HepG2 (cell line): ENCODE results near the gene UVSSA. TPM values are rescaled to one million over a fixed set of nuclear protein-coding genes. Genes with fewer than 3 reads are reported as not detected.

Experiments used
- ATAC-seq: fragments of 200-7000 bp; cut with Tn5 transposase; 3 replicates; pipeline ENCODE4 v1.9.1; 2020; ENCODE audit warnings: mild to moderate bottlenecking, moderate library complexity
- BruUV-seq: library from RNA; stranded (reverse); fragments of 400-500 nt; replicated peaks from 2 replicates; lab custom pipeline; 2021; lab: Mats Ljungman, UMichigan
- CTCF ChIA-PET: fragments of 300-600 bp; formaldehyde crosslinking; extraction: SDS; loops from one replicate; lab custom pipeline; 2021; ENCODE audit warnings: low total read pairs, inconsistent platforms, low intra/inter-chr PET ratio; lab: Yijun Ruan, JAX
- POLR2A ChIA-PET: fragments of 350-600 bp; sonication (Branson Sonifier 250); formaldehyde crosslinking; loops from one replicate; lab custom pipeline; 2020; ENCODE audit warnings: antibody characterized with exemption, inconsistent platforms; lab: Yijun Ruan, JAX
- DNase-seq: peaks from one replicate; pipeline ENCODE4 v3.0.0-alpha.2; 2015; ENCODE audit warnings: low spot score
- FAIRE-seq: peaks from 3 replicates; lab custom pipeline; 2011; peaks lifted over from hg19 to GRCh38; lab: Jason Lieb, UNC
- H2AFZ ChIP-seq: one replicate; pipeline ENCODE4 v1.6.1; 2011; ENCODE audit warnings: low read length, inconsistent platforms
- H3K27ac ChIP-seq: fragments of 300-600 bp; 3 replicates; pipeline ENCODE4 v1.8.0; 2011; ENCODE audit warnings: mixed run types, mild to moderate bottlenecking, mixed read lengths, low read length, inconsistent platforms; ENCODE audit not compliant: insufficient read depth; ENCODE audit errors: extremely low read length
- H3K27me3 ChIP-seq, 2 experiments: fragments of 200-600 bp in 1 of 2; 2 replicates in 1 of 2; 3 replicates in 1 of 2; pipeline versions ENCODE4 v1.6.0 to v1.8.0; 2011; ENCODE audit warnings: low read length in 2 of 2, mild to moderate bottlenecking in 2 of 2, moderate library complexity in 2 of 2, inconsistent platforms in 1 of 2; ENCODE audit not compliant: insufficient read depth in 2 of 2, control insufficient read depth in 1 of 2
- H3K36me3 ChIP-seq, 2 experiments: fragments of 200-600 bp in 1 of 2; replicated peaks in 1 of 2; 2 replicates in 1 of 2; 3 replicates in 1 of 2; pipeline versions ENCODE4 v1.5.1 to v1.8.0; 2011; ENCODE audit warnings: low read length in 2 of 2, inconsistent platforms in 1 of 2; ENCODE audit not compliant: insufficient read depth in 2 of 2, control insufficient read depth in 1 of 2
- H3K4me1 ChIP-seq: 2 replicates; pipeline ENCODE4 v1.5.1; 2012; ENCODE audit warnings: low read length, inconsistent platforms; ENCODE audit not compliant: insufficient read depth
- H3K4me2 ChIP-seq: 2 replicates; pipeline ENCODE4 v1.6.0; 2011; ENCODE audit warnings: low read depth, low read length, inconsistent platforms
- H3K4me3 ChIP-seq, 3 experiments: fragments of 200-600 bp in 1 of 3; sonication (generic), shearing (Covaris generic) in 1 of 3; replicated peaks in 1 of 3; 2 replicates each; pipeline ENCODE4 v1.5.1; 2011 to 2016; ENCODE audit warnings: low read length in 3 of 3, inconsistent platforms in 2 of 3, low read depth in 2 of 3, mild to moderate bottlenecking in 2 of 3, control low read depth in 1 of 3, mixed read lengths in 1 of 3; ENCODE audit not compliant: insufficient read depth in 1 of 3
- H3K79me2 ChIP-seq: one replicate; pipeline ENCODE4 v1.6.1; 2011; ENCODE audit warnings: low read length, inconsistent platforms; ENCODE audit not compliant: insufficient read depth
- H3K9ac ChIP-seq: 2 replicates; pipeline ENCODE4 v1.6.0; 2011; ENCODE audit warnings: mild to moderate bottlenecking, low read depth, low read length, inconsistent platforms; ENCODE audit not compliant: insufficient read depth
- H3K9me3 ChIP-seq: 2 replicates; pipeline ENCODE4 v1.5.1; 2012; ENCODE audit warnings: mild to moderate bottlenecking, low read length
- H4K20me1 ChIP-seq: 2 replicates; pipeline ENCODE4 v1.6.0; 2011; ENCODE audit warnings: inconsistent platforms, mild to moderate bottlenecking, low read length, moderate library complexity; ENCODE audit not compliant: insufficient read depth
- CEBPG ChIP-seq: IDR thresholded peaks from 2 replicates; pipeline ENCODE4 v1.6.1; 2016
- HNRNPH1 ChIP-seq: fragments of 200-400 bp; formaldehyde crosslinking; optimal IDR thresholded peaks from 2 replicates; pipeline ENCODE3; 2017; ENCODE audit warnings: mild to moderate bottlenecking, low read depth, low read length
- KAT2B ChIP-seq: fragments of 150-350 bp; IDR thresholded peaks from 2 replicates; pipeline ENCODE4 v1.6.1; 2014; ENCODE audit warnings: low read depth, low read length, borderline replicate concordance
- NFAT5 ChIP-seq: sonication (generic); formaldehyde crosslinking; IDR thresholded peaks from 2 replicates; pipeline ENCODE4 v1.4.0; 2020; ENCODE audit warnings: missing genetic modification reagents
- ZNF180 ChIP-seq: sonication (generic); formaldehyde crosslinking; IDR thresholded peaks from 2 replicates; pipeline ENCODE4 v1.4.0; 2020; ENCODE audit warnings: low read depth, missing genetic modification reagents, borderline replicate concordance
- WGBS: methylation state at CpG from one replicate; pipeline ENCODE4 v1.1.6; 2017; ENCODE audit warnings: low lambda C conversion rate; 5-methylcytosine and 5-hydroxymethylcytosine counted together
- in situ Hi-C: cut with HindIII; loops from 2 replicates; pipeline ENCODE4 v1.10.0; 2017; ENCODE audit warnings: low pct_unique_long_range_greater_than_20kb; ENCODE audit not compliant: extremely low pct_ligation_motif_present
- intact Hi-C: fragments of 100-400 bp; cut with micrococcal nuclease; formaldehyde crosslinking; loops from one replicate; pipeline ENCODE4 v1.10.0; 2022; ENCODE audit not compliant: unreplicated experiment
- polyA plus RNA-seq, 8 experiments: library from polyadenylated mRNA; depleted of rRNA in 3 of 8; stranded (reverse) in 7 of 8; unstranded in 1 of 8; fragments of >200 nt; fragmentation: Illumina TruSeq in 4 of 8; extraction: Trizol in 4 of 8; gene quantifications; 2 replicates each; pipeline versions ENCODE4 v1.2.1 to v1.2.3, GENCODE V29; 2011 to 2016; ENCODE audit warnings: low read depth in 4 of 8, missing spikeins in 1 of 8, mixed read lengths in 1 of 8; ENCODE audit not compliant: insufficient read depth in 1 of 8
- total RNA-seq, 5 experiments: library from RNA; depleted of rRNA; stranded (reverse); fragments of >200 nt; fragmentation: Illumina TruSeq; extraction: Trizol; gene quantifications; 2 replicates each; pipeline ENCODE4 v1.2.3, GENCODE V29; 2016; ENCODE audit warnings: low read depth in 1 of 5

UVSSA gene
- total and polyA plus RNA-seq, 2 of the 13 experiments (the other 11 are each of a cell fraction or from before 2014, with no cell fraction given): 4.6 to 8.4 TPM

- Histone ChIP-seq H3K27me3 (peaks cover 0 to 33% of the 10 kb centered on the region in 2 experiments; a peak in 4 of 5 replicates), H3K36me3 (no peaks in the 10 kb centered on the region), H3K9me3 (no peaks in the 10 kb centered on the region), H3K27ac (no peak overlapping the region), H3K4me1 (no peaks in the 10 kb centered on the region), H3K9ac (no peak overlapping the region), H3K79me2 (no peaks in the 10 kb centered on the region), H2AFZ (no peak overlapping the region), H3K4me2 (no peak overlapping the region), H4K20me1 (no peaks in the 10 kb centered on the region), H3K4me3 (no peak overlapping the region)
- no TSS peak for BruUV-seq
- ChIA-PET POLR2A (no interaction called here), CTCF (no interaction called here)
- 33% methylated on average over 13 of the region's 13 CpGs for WGBS
- TF ChIP-seq HNRNPH1 (no peak), ZNF180 (CRISPR knock-in tag) (no peak), KAT2B (no peak), NFAT5 (no peak), CEBPG (CRISPR knock-in tag) (no peak)
- FAIRE-seq: no peak
- DNase-seq: no peak
- in situ Hi-C loops: no loop called here
- intact Hi-C loops: no loop called here
- ATAC-seq: no peak
Observed at GRCh38 chr4:1415681-1415981, 68.6 kb downstream of the UVSSA start.
